ENCODE data around the gene BDKRB2. TPM values are rescaled to one million over a fixed set of nuclear protein-coding genes. Genes with fewer than 3 reads are reported as not detected.

The BDKRB2 gene
- total RNA-seq, 1 experiment from 2014 or later, result 13.1 TPM

- DNase-seq (ENCODE audit: low read depth), result no peak
Observed at GRCh38 chr14:96270565-96271420, 66.2 kb downstream of the BDKRB2 start.

- peak; percentile 86 for DNase-seq (ENCODE audit: low read depth)
Observed at GRCh38 chr14:96271421-96271762, 66.8 kb downstream of the BDKRB2 start.

- DNase-seq (ENCODE audit: low read depth), result peak; percentile 67
Observed at GRCh38 chr14:96272777-96273473, 68.3 kb downstream of the BDKRB2 start.

- no peak for DNase-seq (ENCODE audit: low read depth)
Observed at GRCh38 chr14:96273629-96274028, 69.0 kb downstream of the BDKRB2 start.

GRCh38 chr14:96274122-96274521 lies 69.5 kb downstream of the BDKRB2 start:
- no peak for DNase-seq (ENCODE audit: low read depth)

- peak; percentile 74 for DNase-seq (ENCODE audit: low read depth)
Observed at GRCh38 chr14:96274543-96274942, 69.9 kb downstream of the BDKRB2 start.

GRCh38 chr14:96275177-96276112 lies 70.8 kb downstream of the BDKRB2 start:
- peak; percentile 66 for DNase-seq (ENCODE audit: low read depth)

- DNase-seq (ENCODE audit: low read depth), result no peak
Observed at GRCh38 chr14:96277890-96278289, 73.3 kb downstream of the BDKRB2 start.

GRCh38 chr14:96279564-96279963 lies 74.9 kb downstream of the BDKRB2 start:
- no peak for DNase-seq (ENCODE audit: low read depth)

GRCh38 chr14:96280104-96280503 lies 75.5 kb downstream of the BDKRB2 start:
- no peak for DNase-seq (ENCODE audit: low read depth)

- DNase-seq (ENCODE audit: low read depth), result no peak
Observed at GRCh38 chr14:96281486-96281885, 76.8 kb downstream of the BDKRB2 start.

- no peak for DNase-seq (ENCODE audit: low read depth)
Observed at GRCh38 chr14:96284008-96284407, 79.4 kb downstream of the BDKRB2 start.

- DNase-seq (ENCODE audit: low read depth), result no peak
Observed at GRCh38 chr14:96284430-96284829, 79.8 kb downstream of the BDKRB2 start.

- no peak for DNase-seq (ENCODE audit: low read depth)
Observed at GRCh38 chr14:96285667-96286066, 81.0 kb downstream of the BDKRB2 start.

- no peak for DNase-seq (ENCODE audit: low read depth)
Observed at GRCh38 chr14:96286251-96286650, 81.6 kb downstream of the BDKRB2 start.

GRCh38 chr14:96287856-96288255 lies 83.2 kb downstream of the BDKRB2 start:
- DNase-seq (ENCODE audit: low read depth), result no peak

Other genes with a start within 250 kb of the BDKRB2 start
- gene C14orf132, start 165.5 kb upstream of the BDKRB2 start, total RNA-seq (2014; rRNA removed; shearing (Covaris generic)), result 22.6 and 24.6 TPM in 2 replicates
- gene BDKRB1, start 51.4 kb downstream of the BDKRB2 start, total RNA-seq (2014; rRNA removed; shearing (Covaris generic)), result 7.1 and 9.2 TPM in 2 replicates
- gene ATG2B, start 158.5 kb downstream of the BDKRB2 start, total RNA-seq (2014; rRNA removed; shearing (Covaris generic)), result 8.5 and 9.3 TPM in 2 replicates
- 42.5 and 48.9 TPM in 2 replicates for gene GSKIP, start 158.7 kb downstream of the BDKRB2 start, total RNA-seq (2014; rRNA removed; shearing (Covaris generic))
- 0.20 and 0.24 TPM in 2 replicates for gene AK7, start 187.3 kb downstream of the BDKRB2 start, total RNA-seq (2014; rRNA removed; shearing (Covaris generic))